K562 (cell line): Measurements from ENCODE around the gene CXCR3. TPM values are rescaled to one million over a fixed set of nuclear protein-coding genes. Genes with fewer than 3 reads are reported as not detected.

Source experiments
- ATAC-seq: fragments of 200-7000 bp; cut with Tn5 transposase; 3 replicates; pipeline ENCODE4 v1.9.1; 2020; ENCODE audit warnings: moderate library complexity
- Bru-seq: library from RNA; stranded (reverse); fragments of 400-500 nt; gene quantifications from one replicate; lab custom pipeline; 2021; lab: Mats Ljungman, UMichigan
- BruChase-seq, 2 experiments: library from RNA; stranded (reverse); fragments of 400-500 nt; gene quantifications; one replicate each; lab custom pipeline; 2021; lab: Mats Ljungman, UMichigan
- BruUV-seq: library from RNA; stranded (reverse); fragments of 400-500 nt; replicated peaks from 2 replicates; lab custom pipeline; 2021; lab: Mats Ljungman, UMichigan
- CTCF ChIA-PET: fragments of 300-600 bp; formaldehyde crosslinking; extraction: SDS; loops from one replicate; lab custom pipeline; 2021; ENCODE audit warnings: low intra/inter-chr PET ratio; lab: Yijun Ruan, JAX
- POLR2A ChIA-PET: fragments of 300-600, 350-650 bp; sonication (Branson Sonifier 250); formaldehyde crosslinking; extraction: SDS; loops from one replicate; lab custom pipeline; 2021; ENCODE audit warnings: antibody characterized with exemption, inconsistent platforms; lab: Yijun Ruan, JAX
- DNase-seq, 4 experiments: peaks; one replicate each; pipeline versions ENCODE4 v3.0.0 to v3.0.0-alpha.2; 2011 to 2018; ENCODE audit warnings: low spot score in 3 of 4, mixed read lengths in 3 of 4; ENCODE audit errors: extremely low read depth in 1 of 4
- FAIRE-seq: peaks from 2 replicates; lab custom pipeline; 2011; peaks lifted over from hg19 to GRCh38; lab: Jason Lieb, UNC
- H2AFZ ChIP-seq: 2 replicates; pipeline ENCODE4 v1.6.0; 2011; ENCODE audit warnings: low read depth, low read length, control low read depth, inconsistent platforms
- H3K27ac ChIP-seq: fragments of 200-600 bp; 3 replicates; pipeline ENCODE4 v1.8.0; 2011; ENCODE audit warnings: low read depth, mild to moderate bottlenecking, control low read depth, inconsistent platforms, low read length, moderate library complexity, mixed read lengths; ENCODE audit errors: extremely low read depth
- H3K27me3 ChIP-seq, 2 experiments: fragments of 300-600 bp in 1 of 2; 2 replicates in 1 of 2; 3 replicates in 1 of 2; pipeline versions ENCODE4 v1.6.0 to v1.8.0; 2011; ENCODE audit warnings: inconsistent platforms in 2 of 2, low read length in 2 of 2, mild to moderate bottlenecking in 1 of 2, mixed read lengths in 1 of 2, moderate library complexity in 1 of 2; ENCODE audit not compliant: control insufficient read depth in 2 of 2, insufficient read depth in 2 of 2
- H3K36me3 ChIP-seq: fragments of 300-600 bp; 3 replicates; pipeline ENCODE4 v1.8.0; 2011; ENCODE audit warnings: mild to moderate bottlenecking, low read length, inconsistent platforms; ENCODE audit not compliant: control insufficient read depth, insufficient read depth
- H3K4me1 ChIP-seq, 2 experiments: fragments of 200-600 bp in 1 of 2; replicated peaks in 1 of 2; 2 replicates in 1 of 2; 3 replicates in 1 of 2; pipeline versions ENCODE4 v1.5.1 to v1.8.0; 2011; ENCODE audit warnings: inconsistent platforms in 2 of 2, low read length in 2 of 2, mild to moderate bottlenecking in 1 of 2, mixed read lengths in 1 of 2, moderate library complexity in 1 of 2; ENCODE audit not compliant: control insufficient read depth in 2 of 2, insufficient read depth in 2 of 2
- H3K4me2 ChIP-seq: 2 replicates; pipeline ENCODE4 v1.6.1; 2011; ENCODE audit warnings: low read length, control low read depth, inconsistent platforms, mixed read lengths; ENCODE audit not compliant: insufficient read depth
- H3K4me3 ChIP-seq: fragments of 200-600 bp; sonication (generic), shearing (Covaris generic); 2 replicates; pipeline ENCODE4 v1.5.1; 2016; ENCODE audit warnings: control low read depth, inconsistent platforms
- H3K79me2 ChIP-seq: fragments of 200-600 bp; 3 replicates; pipeline ENCODE4 v1.8.0; 2011; ENCODE audit warnings: low read length, inconsistent platforms; ENCODE audit not compliant: control insufficient read depth, insufficient read depth
- H3K9ac ChIP-seq, 2 experiments: 2 replicates each; pipeline versions ENCODE4 v1.6.0 to v1.6.1; 2011; ENCODE audit warnings: low read depth in 2 of 2, low read length in 2 of 2, control low read depth in 1 of 2, inconsistent platforms in 1 of 2, mild to moderate bottlenecking in 1 of 2, mixed read lengths in 1 of 2; ENCODE audit not compliant: insufficient read depth in 1 of 2
- H3K9me1 ChIP-seq: one replicate; pipeline ENCODE4 v1.6.0; 2011; ENCODE audit warnings: inconsistent platforms, mild to moderate bottlenecking, low read length, moderate library complexity; ENCODE audit not compliant: control insufficient read depth, insufficient read depth
- H3K9me3 ChIP-seq: replicated peaks from 2 replicates; pipeline ENCODE4 v1.5.1; 2011; ENCODE audit warnings: low read depth, low read length, inconsistent platforms; ENCODE audit not compliant: control insufficient read depth, insufficient read depth
- H4K20me1 ChIP-seq: replicated peaks from 2 replicates; pipeline ENCODE4 v1.6.1; 2011; ENCODE audit warnings: low read length, inconsistent platforms, mixed read lengths; ENCODE audit not compliant: control insufficient read depth, insufficient read depth
- ARNT ChIP-seq, 2 experiments: fragments of 450-650 bp; IDR thresholded peaks; 2 replicates each; pipeline ENCODE4 v1.6.1; 2016; ENCODE audit warnings: mild to moderate bottlenecking in 1 of 2
- THRAP3 ChIP-seq: fragments of 450-650 bp; IDR thresholded peaks from 2 replicates; pipeline ENCODE4 v1.6.1; 2016; ENCODE audit warnings: mild to moderate bottlenecking, inconsistent platforms, borderline replicate concordance
- ZNF766 ChIP-seq: fragments of 200-800 bp; sonication (Bioruptor generic); conservative IDR thresholded peaks from 2 replicates; pipeline ENCODE4 v1.6.1; 2016; ENCODE audit warnings: missing genetic modification characterization, missing compliant biosample characterization
- WGBS: fragments of 100-300 bp; shearing (Covaris generic); methylation state at CpG from one replicate; pipeline ENCODE4 v1.1.6; 2016; ENCODE audit warnings: low coverage, mixed read lengths; ENCODE audit not compliant: insufficient coverage; ENCODE audit errors: missing lambda C conversion rate; 5-methylcytosine and 5-hydroxymethylcytosine counted together
- in situ Hi-C: fragments of 300-500 bp; cut with MboI; formaldehyde crosslinking; loops from 4 replicates; pipeline ENCODE4 v1.15.0; 2018; ENCODE audit warnings: inconsistent platforms, mixed read lengths
- intact Hi-C: fragments of 100-400 bp; cut with micrococcal nuclease; formaldehyde crosslinking; loops from 2 replicates; pipeline ENCODE4 v1.14.2; 2022
- long read RNA-seq, 3 experiments: library from polyadenylated mRNA in 2 of 3; library from RNA in 1 of 3; unstranded in 2 of 3; stranded (forward) in 1 of 3; transcript quantifications; one replicate each; pipeline ENCODE4 v2.0.0, GENCODE V29; 2019 to 2022
- polyA minus RNA-seq, 3 experiments: library from RNA; depleted of rRNA, polyadenylated mRNA; stranded (reverse); fragments of >200 nt; gene quantifications; 2 replicates each; pipeline ENCODE4 v1.2.3, GENCODE V29; 2011
- polyA plus RNA-seq, 8 experiments: library from polyadenylated mRNA; depleted of rRNA in 4 of 8; stranded (reverse) in 5 of 8; unstranded in 3 of 8; fragments of >200 nt; fragmentation: Nextera tagmentation in 2 of 8; fragmentation: Illumina TruSeq in 1 of 8; extraction: Ambion mirVana in 2 of 8; extraction: Trizol in 1 of 8; gene quantifications; 2 replicates each; pipeline versions ENCODE4 v1.2.1 to v1.2.3, GENCODE V29; 2011 to 2014; ENCODE audit warnings: inconsistent platforms in 1 of 8, missing spikeins in 1 of 8
- total RNA-seq, 7 experiments: library from RNA; depleted of rRNA in 6 of 7; stranded (reverse); fragments of >200 nt in 6 of 7; fragmentation: Illumina TruSeq in 2 of 7; extraction: Trizol in 2 of 7; gene quantifications; 2 replicates each; pipeline versions ENCODE4 v1.2.1 to v1.2.3, GENCODE V29; 2011 to 2021; ENCODE audit warnings: low replicate concordance in 1 of 7

The CXCR3 gene
- total RNA-seq (2011; cell fraction: chromatin; rRNA removed; ENCODE audit: low replicate concordance) = not detected in 2 replicates
- total RNA-seq (2011; cell fraction: nucleolus; rRNA removed) = not detected in 2 replicates
- total RNA-seq (2011; cell fraction: nucleoplasm; rRNA removed) = not detected in 2 replicates
- total RNA-seq (2014; rRNA removed) (not detected in 2 replicates), total RNA-seq (2014; rRNA removed; fragmentation: Illumina TruSeq; extraction: Trizol) (not detected in 2 replicates), total RNA-seq (2015; rRNA removed; fragmentation: Illumina TruSeq; extraction: Trizol) (not detected in 2 replicates), total RNA-seq (2021) (not detected in 2 replicates), polyA plus RNA-seq (2011; rRNA removed) (not detected in 2 replicates), polyA plus RNA-seq (2014; fragmentation: Illumina TruSeq; extraction: Trizol) (not detected in 2 replicates), polyA plus RNA-seq (2014; fragmentation: Nextera tagmentation; extraction: Ambion mirVana) (not detected), polyA plus RNA-seq (2014; rRNA removed) (not detected in 2 replicates), polyA minus RNA-seq (2011; rRNA and poly(A)+ RNA removed) (not detected in 2 replicates), Bru-seq, nascent RNA (not detected), BruChase-seq, experiment 1, labeled RNA remaining after a 2-hour chase (not detected), BruChase-seq, experiment 2, labeled RNA remaining after a 6-hour chase (not detected)
- polyA plus RNA-seq (2011; cell fraction: cytosol; rRNA removed) = not detected in 2 replicates
- polyA plus RNA-seq (2011; cell fraction: nucleus; rRNA removed) = not detected in 2 replicates
- polyA plus RNA-seq (2012) = not detected in 2 replicates
- polyA minus RNA-seq (2011; cell fraction: cytosol; rRNA and poly(A)+ RNA removed) = not detected in 2 replicates
- not detected in 2 replicates for polyA minus RNA-seq (2011; cell fraction: nucleus; rRNA and poly(A)+ RNA removed)
- long read RNA-seq, experiment 1 = 0 reads
- long read RNA-seq, experiment 2 = 0 reads
- long read RNA-seq, experiment 3 = 0 reads

DNA sequence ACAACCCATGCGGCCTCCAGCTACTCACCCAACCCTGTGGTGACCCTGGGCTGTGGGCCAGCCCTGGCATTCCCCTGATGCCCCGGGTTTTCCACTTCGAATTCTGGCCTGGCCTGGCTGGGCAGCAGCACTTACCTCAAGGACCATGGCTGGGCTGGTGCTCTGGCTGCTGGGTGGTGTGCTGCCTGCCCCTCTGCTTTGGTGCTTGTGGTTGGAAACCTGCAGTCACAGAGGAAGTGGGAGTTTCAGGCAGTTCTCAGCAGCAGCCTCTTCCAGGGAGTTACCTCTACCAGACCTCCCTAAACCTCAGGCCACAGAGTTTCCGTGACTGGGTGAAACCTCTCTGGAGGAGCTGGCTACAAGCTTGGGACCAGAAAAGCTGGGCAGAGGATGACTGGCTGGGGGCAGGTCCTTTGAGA is at the start of gene CXCR3:
TSS of gene CXCR3 (minus strand) at position 209 of the 419 bp plus-strand sequence. CDS start at position 147, 62 bp downstream.
- Histone ChIP-seq H3K9me1 (no peaks in the 10 kb centered on the region), H3K4me2 (no peak within 1 kb of the TSS), H3K9ac (no peak within 1 kb of the TSS; a peak in 1 of 4 replicates), H4K20me1 (no peaks in the 10 kb centered on the region), H2AFZ (no peak within 1 kb of the TSS), H3K4me1 (peaks cover 0 to 18% of the 10 kb centered on the region in 2 experiments; a peak in 2 of 5 replicates), H3K4me3 (no peak within 1 kb of the TSS), H3K27ac (no peak within 1 kb of the TSS), H3K9me3 (no peaks in the 10 kb centered on the region), H3K36me3 (no peaks in the 10 kb centered on the region)
- DNase-seq (no peak), ATAC-seq (no peak), FAIRE-seq (no peak)
- in situ Hi-C loops (no loop called here), intact Hi-C loops (no loop called here)
- ChIA-PET CTCF (no interaction called here), POLR2A (no interaction called here)
- BruUV-seq = no TSS peak
- WGBS = 19% methylated on average over 4 of the region's 4 CpGs
- TF ChIP-seq ZNF766 (peak; percentile 64; the same call in 1 of the 2 replicates), THRAP3 (no peak), ARNT (IDR thresholded peaks at IDR 0.05) (no peak)
- TF ChIP-seq, all 486 proteins: peak for 1
- Histone ChIP-seq H3K27me3 (peaks cover 0 to 16% of the 10 kb centered on the region in 2 experiments; a peak in 3 of 5 replicates), H3K79me2 (no peaks in the 10 kb centered on the region)
